NK-92 (cell line): ENCODE data around the gene BRD3OS.

Experiments used
- DNase-seq: peaks from one replicate; lab custom pipeline; 2025; ENCODE audit not compliant: unreplicated experiment; lab: John Stamatoyannopoulos, UW

BRD3OS gene

DNA sequence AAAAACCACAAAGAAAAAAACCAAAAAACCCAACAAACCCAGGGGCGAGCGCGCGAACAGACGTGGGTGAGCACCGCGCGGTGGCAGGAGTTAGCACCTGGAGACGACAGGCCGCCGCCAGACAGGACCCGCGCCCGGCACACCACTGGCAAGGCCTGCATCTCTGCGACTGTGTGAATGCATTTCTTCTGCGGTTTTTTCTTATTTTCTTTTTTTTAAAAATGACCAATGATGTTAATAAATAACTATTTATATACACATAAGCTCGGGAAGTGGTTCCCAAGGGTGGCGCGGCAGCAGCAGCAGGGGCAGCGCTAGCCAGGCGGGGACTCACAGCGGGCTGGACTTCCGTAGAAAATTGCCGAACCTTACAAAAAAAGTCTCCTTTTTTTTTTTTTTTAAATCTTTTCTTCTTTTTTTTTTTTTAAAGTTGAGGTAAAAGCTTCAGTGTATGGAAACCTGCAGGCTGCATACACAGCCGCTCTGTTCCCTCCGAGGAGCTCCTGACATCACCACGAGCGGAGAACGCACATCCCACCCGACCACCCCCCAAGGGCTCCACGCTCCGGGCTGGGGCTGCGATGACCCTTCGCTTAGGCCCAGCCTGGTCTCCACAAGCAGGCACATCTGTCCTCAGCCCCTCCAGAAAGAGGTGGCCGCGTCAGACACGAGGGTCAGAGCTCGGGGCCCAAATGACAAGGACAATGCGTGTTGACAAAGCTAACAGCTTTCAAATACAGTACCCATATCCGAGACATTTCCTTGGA is 7.4 kb downstream of the BRD3OS start:
- no peak for DNase-seq

DNA sequence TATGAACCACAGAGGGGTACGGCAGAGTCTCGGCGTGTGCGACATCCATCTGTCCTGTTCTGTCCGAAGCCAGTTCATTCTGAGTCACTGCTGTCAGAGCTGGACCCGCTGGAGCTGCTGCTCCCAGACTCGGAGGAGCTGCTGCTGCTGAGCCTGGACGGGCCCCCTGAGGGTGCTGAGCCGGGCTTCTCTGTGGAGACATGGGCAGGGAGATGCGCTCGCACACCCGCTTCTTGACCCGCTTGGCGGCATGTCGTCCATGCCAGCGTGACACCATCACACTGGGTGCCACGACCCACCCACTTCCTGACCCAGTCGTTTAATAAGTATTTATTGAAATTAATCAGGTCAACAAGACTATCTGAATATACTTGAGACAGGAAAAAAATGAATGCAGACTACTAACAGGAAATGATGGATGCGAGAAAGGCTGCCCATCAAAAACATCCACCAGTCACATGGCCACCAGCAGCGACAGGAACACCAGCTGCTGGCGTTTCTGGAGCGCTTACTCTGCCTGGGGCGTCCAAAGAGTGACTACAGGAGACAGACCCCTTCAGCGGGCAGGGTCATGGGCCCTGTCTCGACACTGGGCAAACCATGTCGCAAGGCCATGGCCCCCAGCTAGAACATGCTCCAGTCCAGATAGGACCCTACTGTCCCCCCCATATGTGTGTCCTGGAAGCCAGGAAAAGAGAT is 8.4 kb downstream of the BRD3OS start:
- no peak for DNase-seq

- DNase-seq = no peak
Measured at GRCh38 chr9:134034215-134035040, 9.1 kb downstream of the BRD3OS start.

DNA sequence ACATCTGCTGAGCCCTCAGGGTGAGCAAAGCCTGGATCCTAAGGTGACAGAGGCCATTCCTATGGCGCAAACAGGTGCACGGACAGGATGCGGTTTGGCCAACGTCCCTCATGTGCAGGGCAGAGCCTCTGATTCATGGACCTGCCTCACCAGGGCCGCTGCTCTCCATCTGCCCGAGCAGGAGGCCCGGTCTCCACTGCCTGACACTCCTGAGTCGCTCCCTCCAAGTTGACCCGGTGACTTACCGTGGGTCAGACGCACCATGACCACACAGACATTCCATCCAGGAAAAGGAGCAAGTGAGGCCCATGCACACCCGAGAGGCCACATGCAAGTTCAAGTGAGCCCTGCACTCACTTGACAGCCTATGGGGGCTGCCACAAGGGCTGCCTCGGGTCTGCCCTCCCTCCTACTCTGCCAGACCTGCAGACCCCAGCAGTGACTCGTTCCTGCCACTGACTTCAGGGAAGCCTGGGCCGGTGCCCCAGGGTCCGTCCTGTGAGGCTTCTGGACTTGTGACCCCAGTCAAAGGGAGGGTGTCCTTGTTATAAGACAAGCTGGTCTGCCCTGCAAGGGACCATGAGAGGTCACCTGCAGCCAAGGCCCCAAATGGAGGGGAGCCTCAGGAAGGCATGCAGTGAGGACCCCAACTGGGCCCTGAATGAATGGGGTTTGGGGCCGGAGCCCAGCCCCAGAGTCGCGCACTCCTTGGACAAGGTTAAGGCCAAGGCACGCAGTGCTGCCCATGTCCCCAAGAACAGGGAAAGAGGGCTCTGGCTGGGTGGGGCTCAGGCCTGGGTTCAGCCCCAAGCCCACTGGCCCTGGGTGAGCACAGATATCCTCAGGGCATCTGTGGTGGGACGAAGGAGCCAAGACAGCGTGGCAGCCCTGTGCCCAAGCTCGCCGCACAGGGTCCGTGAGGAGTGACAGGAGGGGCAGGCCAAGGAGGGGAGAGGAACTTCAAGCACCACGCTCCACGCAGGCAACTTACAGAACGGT is 10.1 kb downstream of the BRD3OS start:
- no peak for DNase-seq

GRCh38 chr9:134036130-134036529 is 10.8 kb downstream of the BRD3OS start:
- DNase-seq = no peak

DNA sequence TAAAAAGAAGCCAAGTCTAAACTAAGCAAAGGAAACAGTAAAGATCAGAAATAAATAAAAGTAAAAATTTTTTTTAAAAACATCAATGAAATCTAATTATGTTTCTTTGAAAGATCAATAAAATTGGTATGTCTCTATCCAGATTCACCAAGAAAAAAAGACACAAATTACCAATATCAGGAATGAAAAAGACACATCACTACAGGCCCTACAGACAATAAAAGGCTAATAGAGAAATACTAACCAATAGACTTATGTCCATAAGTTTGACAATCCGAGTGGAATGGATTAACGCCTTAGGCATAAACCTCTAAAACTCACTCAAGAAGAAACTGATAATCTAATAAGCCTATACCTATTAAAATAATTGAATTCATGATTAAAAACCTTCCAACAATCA is 12.4 kb downstream of the BRD3OS start:
- no peak for DNase-seq

DNA sequence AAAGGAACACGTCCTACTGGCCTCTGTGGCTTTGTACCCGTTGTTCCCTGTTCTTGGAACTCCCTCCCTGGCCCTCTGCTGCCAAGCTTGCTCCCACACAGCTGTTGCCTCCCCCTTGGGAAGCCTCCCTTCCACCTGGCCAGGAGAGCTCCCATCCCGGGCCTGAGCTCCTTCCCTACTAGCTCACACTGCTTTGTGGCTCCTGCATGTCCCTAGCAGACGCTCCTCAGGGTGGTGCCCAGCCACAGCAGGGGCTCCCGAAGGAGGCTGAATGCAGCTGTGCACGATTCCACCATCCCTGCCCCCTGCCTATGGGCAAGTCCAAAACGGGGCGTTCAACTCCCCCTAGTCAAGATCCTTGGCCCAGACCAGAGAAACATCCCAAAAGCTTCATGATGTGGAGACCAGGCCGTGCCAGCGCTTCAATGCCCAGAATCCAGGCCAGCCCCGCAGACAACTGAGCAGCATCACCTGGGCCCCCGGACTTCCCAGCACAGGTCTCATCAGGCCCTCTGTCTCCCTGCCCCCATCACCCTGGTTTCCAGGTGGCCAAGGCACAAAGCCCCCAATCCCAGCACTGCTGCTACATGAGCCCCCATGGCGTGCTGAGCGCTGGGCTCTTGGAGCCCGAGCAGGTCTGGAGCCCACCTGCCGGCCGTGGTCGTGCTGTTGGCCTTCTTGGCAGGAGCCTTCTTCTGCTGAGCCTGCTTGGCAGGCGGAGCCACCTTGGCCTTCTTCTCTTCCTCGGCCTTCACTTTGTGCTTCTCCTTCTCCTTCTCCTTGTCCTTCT is 14.3 kb downstream of the BRD3OS start:
- DNase-seq = no peak

GRCh38 chr9:134040176-134040565 is 14.9 kb downstream of the BRD3OS start:
- DNase-seq = no peak

DNA sequence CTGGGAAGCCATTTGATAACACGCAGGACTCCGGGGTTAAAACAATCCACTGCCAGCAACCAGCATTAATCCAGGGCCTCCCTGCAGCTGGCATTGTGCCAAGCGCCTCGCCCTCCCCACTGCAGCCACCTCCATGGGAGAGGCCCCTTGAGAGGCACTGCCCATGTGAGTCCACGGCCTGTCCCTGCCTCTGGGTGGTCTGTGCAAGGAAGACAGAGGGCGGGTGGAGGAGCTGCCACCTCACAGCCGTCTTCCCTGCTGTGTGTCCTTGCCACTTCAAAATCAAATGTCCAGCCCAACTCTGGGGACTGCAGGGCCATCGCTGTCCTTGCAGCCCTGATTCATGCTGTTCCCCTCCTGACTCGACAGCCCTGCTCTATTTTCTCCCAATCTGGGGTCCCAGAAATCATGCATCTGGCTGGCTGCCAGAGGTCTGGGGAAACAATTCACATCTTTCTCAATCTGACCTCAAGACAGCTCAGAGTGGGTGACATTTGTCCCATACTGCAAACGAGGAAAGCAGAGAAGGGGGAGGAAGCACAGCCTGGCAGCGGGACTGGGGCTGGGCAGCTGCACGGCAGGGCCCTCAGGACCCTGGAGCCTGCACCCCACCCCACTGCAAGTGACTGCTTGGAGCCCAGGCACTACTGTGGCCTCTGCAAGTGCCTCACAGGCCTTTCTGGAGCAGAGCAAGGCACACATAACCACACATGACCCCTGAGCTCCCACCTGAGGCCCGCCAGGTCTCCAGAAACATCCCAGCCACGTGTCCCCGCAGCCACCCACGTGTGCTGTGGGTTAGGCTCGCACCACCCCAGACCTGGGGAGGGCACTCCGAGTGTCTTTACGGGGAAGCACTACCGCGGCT is 15.7 kb downstream of the BRD3OS start:
- no peak for DNase-seq

- no peak for DNase-seq
Measured at GRCh38 chr9:134041649-134041962, 16.3 kb downstream of the BRD3OS start.

DNA sequence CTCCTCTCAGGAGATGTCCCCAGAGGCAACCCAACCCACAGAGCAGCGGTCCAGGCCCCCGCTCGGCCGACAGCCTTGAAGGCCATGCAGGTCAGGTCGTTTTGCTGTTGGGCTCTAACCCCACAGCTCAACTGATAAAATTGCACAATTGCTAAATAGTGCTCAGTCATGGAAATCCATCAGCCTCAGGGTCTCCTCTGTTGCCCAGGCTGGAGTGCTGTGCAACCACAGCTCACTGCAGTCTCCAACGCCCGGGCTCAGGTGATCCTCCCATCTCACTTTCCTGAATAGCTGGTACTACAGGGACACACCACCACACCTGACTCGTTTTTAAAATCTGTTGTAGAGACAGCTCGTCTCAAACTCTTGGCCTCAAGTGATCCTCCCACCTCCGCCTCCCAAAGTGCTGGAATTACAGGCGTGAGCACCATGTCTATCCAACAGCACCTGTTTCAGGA is 18.3 kb downstream of the BRD3OS start:
- no peak for DNase-seq

- DNase-seq = no peak
Measured at GRCh38 chr9:134044944-134045343, 19.7 kb downstream of the BRD3OS start.

DNA sequence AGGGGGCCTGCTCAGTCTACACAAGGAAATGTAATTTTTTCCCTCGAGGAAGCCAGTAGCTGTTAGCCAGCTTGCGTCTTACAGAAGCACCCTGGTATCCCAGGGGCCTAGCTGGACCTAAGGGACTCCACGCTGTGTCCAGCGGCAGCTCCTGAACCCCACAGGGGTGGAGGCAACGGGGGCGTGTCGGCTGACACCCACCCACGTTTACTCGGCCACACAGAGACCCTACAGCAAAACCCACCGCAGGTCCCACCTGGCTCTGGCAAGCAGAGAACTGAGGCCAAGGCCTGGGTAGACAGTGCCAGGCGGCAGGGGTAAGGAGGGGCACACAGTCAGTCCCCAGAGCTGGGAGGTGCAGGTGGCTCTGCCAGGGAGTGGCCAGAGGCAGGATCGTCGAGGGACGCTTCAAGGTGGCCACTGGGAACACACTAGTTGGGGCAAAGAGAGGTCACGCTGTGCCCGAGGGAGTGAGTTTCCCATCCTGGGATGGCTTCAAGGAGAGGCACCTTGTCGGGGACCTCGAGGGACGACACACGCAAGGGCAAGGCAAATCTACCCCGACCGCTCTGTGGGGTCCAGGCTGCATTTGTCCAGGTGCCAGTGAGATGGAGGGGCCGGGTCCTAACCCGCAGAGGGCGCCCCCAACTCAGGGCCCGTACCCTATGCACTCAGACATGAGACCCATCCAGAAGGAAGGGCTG is 20.7 kb downstream of the BRD3OS start:
- no peak for DNase-seq

DNA sequence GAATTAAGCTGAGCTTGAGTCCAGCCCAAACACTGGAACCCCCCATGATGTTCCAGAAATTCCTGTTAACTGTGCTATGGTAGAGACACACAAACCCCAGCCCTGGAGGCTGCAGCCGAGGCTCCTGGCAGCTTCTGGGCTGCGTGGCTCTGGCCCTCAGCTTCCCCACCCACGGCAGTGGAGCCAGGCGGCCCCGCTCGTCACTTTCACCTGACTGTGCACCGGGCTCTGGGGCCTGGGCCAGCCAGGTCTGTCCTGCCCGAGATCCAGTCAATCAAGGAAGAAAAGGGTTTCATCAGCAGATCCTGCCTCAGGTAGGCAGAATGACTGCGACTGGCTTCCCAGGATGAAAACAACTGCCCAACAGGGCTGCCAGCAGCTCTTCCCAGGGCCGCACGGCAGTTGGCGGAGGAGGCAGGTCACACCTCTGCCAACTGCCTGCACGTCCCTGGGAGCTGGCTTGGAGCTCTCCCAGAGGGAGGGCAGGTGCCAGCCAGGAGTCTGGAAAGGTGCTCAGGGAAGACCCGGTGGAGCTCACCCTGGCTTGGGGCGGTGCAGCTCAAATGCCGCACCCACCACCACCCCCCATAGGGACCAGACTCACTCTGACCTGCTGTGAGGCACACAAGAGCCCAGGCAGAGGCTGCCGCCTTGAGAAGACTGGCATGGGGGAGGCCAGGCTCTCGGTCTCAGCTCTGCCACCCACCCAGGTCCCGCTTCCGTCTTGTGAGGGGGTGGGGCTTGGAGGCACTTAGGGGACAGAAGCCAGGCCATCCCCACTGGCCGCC is 21.8 kb downstream of the BRD3OS start:
- DNase-seq = no peak

DNA sequence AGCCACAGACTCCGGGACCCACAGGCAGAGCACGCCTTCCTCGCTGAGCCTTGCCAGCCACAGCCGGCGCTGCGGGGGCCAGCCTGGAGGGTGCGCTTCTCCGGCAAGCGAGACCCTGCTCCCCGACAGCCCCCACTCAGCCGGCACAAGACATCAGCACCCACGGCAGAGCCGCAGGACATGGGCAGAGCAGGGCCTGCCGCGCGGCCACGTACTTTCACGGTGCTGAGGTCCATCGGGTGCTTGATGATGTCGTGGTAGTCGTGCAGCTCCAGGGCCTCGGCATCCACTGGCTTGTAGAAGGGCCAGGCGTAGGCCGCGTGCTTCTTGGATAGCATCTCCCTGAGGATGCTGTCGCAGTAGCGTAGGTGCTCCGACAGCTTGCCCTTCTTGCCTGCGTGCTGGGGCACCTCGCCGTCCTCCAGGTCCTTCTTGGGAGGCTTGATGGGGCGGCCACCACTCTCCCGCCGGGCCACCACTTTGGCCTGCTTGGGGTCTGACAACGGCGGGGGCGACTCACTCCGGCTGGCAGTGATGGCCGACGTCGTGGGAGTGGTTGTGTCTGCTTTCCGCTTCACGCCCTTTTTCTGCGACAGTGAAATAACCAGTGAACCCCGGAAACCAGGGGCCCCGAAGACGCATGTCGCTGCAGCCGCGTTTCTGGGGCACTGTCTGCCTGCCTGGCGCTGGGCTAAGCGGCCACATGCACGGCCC is 22.7 kb downstream of the BRD3OS start:
- DNase-seq = no peak

DNA sequence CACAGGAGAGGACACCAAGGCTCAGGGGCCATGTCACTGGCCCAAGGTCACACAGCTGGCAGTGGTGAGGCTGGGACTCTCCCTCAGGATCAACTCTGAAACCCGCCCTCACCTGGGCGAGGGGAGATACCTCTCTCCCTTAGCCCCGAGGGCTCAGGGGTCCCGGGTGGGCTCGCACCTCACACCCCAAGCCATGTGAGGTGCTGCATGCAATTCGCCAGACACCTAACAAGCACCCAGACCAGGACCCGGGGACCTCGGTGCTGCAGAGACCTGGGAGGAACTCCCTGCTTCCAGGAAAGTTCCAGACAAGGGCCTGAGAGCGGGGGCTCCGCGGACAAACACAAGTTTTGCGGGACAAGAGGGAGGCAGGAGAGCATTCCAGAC is 23.3 kb downstream of the BRD3OS start:
- DNase-seq = no peak

- no peak for DNase-seq
Measured at GRCh38 chr9:134049236-134049635, 24.0 kb downstream of the BRD3OS start.
